Measurements from ENCODE around the gene KCNK16. TPM values are rescaled to one million over a fixed set of nuclear protein-coding genes. Genes with fewer than 3 reads are reported as not detected.

The KCNK16 gene
- total and polyA plus RNA-seq, 2 donors (not counting 1 experiment from before 2014, with no cell fraction given) = not detected

DNA sequence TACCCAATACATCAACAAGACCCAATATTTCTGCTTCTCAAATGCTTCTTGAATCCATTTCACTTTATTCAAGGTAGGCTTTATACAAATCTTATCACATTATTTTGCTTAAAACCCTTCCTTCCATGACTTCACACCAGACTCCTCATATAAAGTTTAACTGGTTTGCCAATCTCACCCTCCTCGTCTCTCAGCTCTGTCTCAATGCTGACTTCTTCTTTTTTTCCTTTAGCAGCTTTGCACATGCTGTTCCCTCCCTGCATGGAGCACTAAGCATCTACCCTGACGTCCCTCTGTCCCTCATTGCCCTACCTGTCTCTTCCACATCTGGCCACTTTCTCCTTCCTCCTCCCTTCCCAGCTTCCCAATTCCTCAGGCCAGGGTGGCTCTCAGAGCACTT is 39.7 kb downstream of the KCNK16 start:
- TF ChIP-seq CTCF (conservative IDR thresholded peaks at IDR 0.05 in 1 of 2, IDR thresholded peaks at IDR 0.05 in 1 of 2; ENCODE audit: low read depth in 1 of 2, low read length in 2 of 2) (no peak), EZH2 (IDR thresholded peaks at IDR 0.05; ENCODE audit: low read length, missing control alignments) (no peak)
- H3K9ac ChIP-seq (ENCODE audit: insufficient read depth, low read length) = no peak overlapping the region
- no peaks in the 10 kb centered on the region for H4K20me1 ChIP-seq (ENCODE audit: control insufficient read depth, extremely low read depth, insufficient read depth, low read length)
- no peak for DNase-seq (ENCODE audit: low read depth in 2 of 2)
- H3K9me3 ChIP-seq (ENCODE audit: control insufficient read depth, insufficient read depth, low read depth, low read length) = no peaks in the 10 kb centered on the region
- H3K4me2 ChIP-seq (ENCODE audit: extremely low read depth, insufficient read depth, low read length) = no peak overlapping the region
- H3K4me3 ChIP-seq (replicated peaks in 1 of 4; ENCODE audit: control extremely low read depth in 1 of 4, insufficient read depth in 1 of 4, low read depth in 3 of 4, low read length in 4 of 4) = no peak overlapping the region
- H3K36me3 ChIP-seq (ENCODE audit: control insufficient read depth, insufficient read depth, low read length) = no peaks in the 10 kb centered on the region
- H3K4me1 ChIP-seq (ENCODE audit: control insufficient read depth, extremely low read depth, insufficient read depth, low read length) = no peaks in the 10 kb centered on the region
- H3K79me2 ChIP-seq (ENCODE audit: control insufficient read depth, insufficient read depth, low read length) = no peaks in the 10 kb centered on the region
- H3K27me3 ChIP-seq (ENCODE audit: control insufficient read depth, insufficient read depth, low read length) = no peaks in the 10 kb centered on the region
- no peak overlapping the region for H3K27ac ChIP-seq (ENCODE audit: insufficient read depth, low read length)
- no peak overlapping the region for H2AFZ ChIP-seq (ENCODE audit: low read length)

GRCh38 chr6:39281312-39281980 is 41.1 kb downstream of the KCNK16 start:
- H3K27ac ChIP-seq (ENCODE audit: insufficient read depth, low read length) = no peak overlapping the region
- H4K20me1 ChIP-seq (ENCODE audit: control insufficient read depth, extremely low read depth, insufficient read depth, low read length) = no peaks in the 10 kb centered on the region
- no peak for DNase-seq (ENCODE audit: low read depth in 2 of 2)
- H3K9ac ChIP-seq (ENCODE audit: insufficient read depth, low read length) = no peak overlapping the region
- no peak overlapping the region for H2AFZ ChIP-seq (ENCODE audit: low read length)
- TF ChIP-seq EZH2 (IDR thresholded peaks at IDR 0.05; ENCODE audit: low read length, missing control alignments) (no peak), CTCF (conservative IDR thresholded peaks at IDR 0.05 in 1 of 2, IDR thresholded peaks at IDR 0.05 in 1 of 2; ENCODE audit: low read depth in 1 of 2, low read length in 2 of 2) (no peak)
- H3K4me3 ChIP-seq (replicated peaks in 1 of 4; ENCODE audit: control extremely low read depth in 1 of 4, insufficient read depth in 1 of 4, low read depth in 3 of 4, low read length in 4 of 4) = no peak overlapping the region
- H3K27me3 ChIP-seq (ENCODE audit: control insufficient read depth, insufficient read depth, low read length) = no peaks in the 10 kb centered on the region
- no peaks in the 10 kb centered on the region for H3K36me3 ChIP-seq (ENCODE audit: control insufficient read depth, insufficient read depth, low read length)
- no peaks in the 10 kb centered on the region for H3K79me2 ChIP-seq (ENCODE audit: control insufficient read depth, insufficient read depth, low read length)
- H3K9me3 ChIP-seq (ENCODE audit: control insufficient read depth, insufficient read depth, low read depth, low read length) = no peaks in the 10 kb centered on the region
- H3K4me2 ChIP-seq (ENCODE audit: extremely low read depth, insufficient read depth, low read length) = no peak overlapping the region
- H3K4me1 ChIP-seq (ENCODE audit: control insufficient read depth, extremely low read depth, insufficient read depth, low read length) = no peaks in the 10 kb centered on the region

DNA sequence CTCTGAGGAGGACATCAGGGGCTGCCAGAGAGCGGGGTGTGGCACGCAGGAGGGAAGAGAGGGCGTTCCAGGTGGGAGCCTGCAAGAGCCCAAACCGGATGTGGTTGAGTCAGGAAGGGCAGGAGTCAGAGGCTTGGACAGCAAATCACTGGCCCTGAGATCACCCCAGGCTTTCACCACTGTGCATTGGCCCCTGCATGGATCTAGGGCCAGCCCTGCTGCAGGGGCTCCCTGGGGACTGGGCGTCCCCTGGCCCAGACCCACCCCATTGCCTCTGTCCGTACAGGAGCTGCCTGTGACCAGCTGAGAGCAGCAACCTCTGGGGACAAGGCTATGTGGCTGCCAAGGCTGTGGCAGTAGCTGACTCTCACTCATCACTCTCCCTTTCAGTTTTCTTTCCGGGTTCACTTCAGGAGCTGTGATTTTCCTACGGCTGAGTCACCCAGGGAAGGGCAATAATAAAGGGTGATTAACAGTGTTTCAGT is 42.2 kb downstream of the KCNK16 start:
- DNase-seq (ENCODE audit: low read depth in 2 of 2) = no peak
- H3K9ac ChIP-seq (ENCODE audit: insufficient read depth, low read length) = no peak overlapping the region

More for the DNA sequence above, 42.2 kb downstream of the KCNK16 start:
- Histone ChIP-seq H3K79me2 (ENCODE audit: control insufficient read depth, insufficient read depth, low read length) (no peaks in the 10 kb centered on the region), H3K4me2 (ENCODE audit: extremely low read depth, insufficient read depth, low read length) (no peak overlapping the region), H3K4me3 (replicated peaks in 1 of 4; ENCODE audit: control extremely low read depth in 1 of 4, insufficient read depth in 1 of 4, low read depth in 3 of 4, low read length in 4 of 4) (no peak overlapping the region), H3K36me3 (ENCODE audit: control insufficient read depth, insufficient read depth, low read length) (no peaks in the 10 kb centered on the region), H3K27ac (ENCODE audit: insufficient read depth, low read length) (no peak overlapping the region), H3K9me3 (ENCODE audit: control insufficient read depth, insufficient read depth, low read depth, low read length) (no peaks in the 10 kb centered on the region), H3K27me3 (ENCODE audit: control insufficient read depth, insufficient read depth, low read length) (no peaks in the 10 kb centered on the region), H2AFZ (ENCODE audit: low read length) (no peak overlapping the region), H4K20me1 (ENCODE audit: control insufficient read depth, extremely low read depth, insufficient read depth, low read length) (no peaks in the 10 kb centered on the region), H3K4me1 (ENCODE audit: control insufficient read depth, extremely low read depth, insufficient read depth, low read length) (no peaks in the 10 kb centered on the region)
- no peak for TF ChIP-seq EZH2 (IDR thresholded peaks at IDR 0.05; ENCODE audit: low read length, missing control alignments)
- TF ChIP-seq CTCF (conservative IDR thresholded peaks at IDR 0.05 in 1 of 2, IDR thresholded peaks at IDR 0.05 in 1 of 2; ENCODE audit: low read depth in 1 of 2, low read length in 2 of 2) = no peak

Data from fibroblast of lung (primary cell).